Measurements from ENCODE around the gene DDIT3.

DDIT3 gene

GRCh38 chr12:57530396-57531142 lies 10.3 kb upstream of the DDIT3 start:
- DNase-seq = no peak
- TF ChIP-seq CTCF (IDR thresholded peaks at IDR 0.05; ENCODE audit: low read depth, low read length, missing control alignments) = no peak
- Histone ChIP-seq H3K27ac (no peak overlapping the region), H3K27me3 (replicated peaks) (no peaks in the 10 kb centered on the region), H3K36me3 (replicated peaks) (peaks cover 81% of the 10 kb centered on the region), H3K4me3 (ENCODE audit: low read depth, low read length) (no peak overlapping the region)
- in situ Hi-C loops (cut with HindIII; ENCODE audit: low pct_ligation_motif_present, low sequenced_read_pairs) = no loop called here

DNA sequence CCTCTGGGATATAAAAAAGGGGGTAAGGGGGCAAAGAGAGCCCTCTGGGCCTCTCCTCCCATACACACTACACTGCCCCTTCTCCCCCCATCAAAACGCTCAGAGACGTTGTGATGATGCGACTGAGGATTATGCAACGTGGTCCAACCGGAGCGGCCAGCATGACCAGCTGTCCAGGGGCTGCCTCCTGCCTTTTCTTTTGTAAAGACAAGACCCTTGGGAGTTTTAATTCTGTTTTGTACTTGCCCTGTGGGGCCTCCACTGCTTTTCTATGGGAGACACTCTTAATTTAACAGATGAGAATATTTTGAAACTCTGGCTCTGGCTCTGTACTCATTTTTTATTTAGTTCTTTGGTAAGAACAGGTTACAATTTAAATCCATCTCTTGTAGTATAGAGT lies 9.5 kb upstream of the DDIT3 start:
- H3K36me3 ChIP-seq (replicated peaks) = peaks cover 77% of the 10 kb centered on the region
- no peaks in the 10 kb centered on the region for H3K27me3 ChIP-seq (replicated peaks)
- H3K4me3 ChIP-seq (ENCODE audit: low read depth, low read length) = no peak overlapping the region
- no peak overlapping the region for H3K27ac ChIP-seq
- DNase-seq = no peak
- TF ChIP-seq CTCF (IDR thresholded peaks at IDR 0.05; ENCODE audit: low read depth, low read length, missing control alignments) = no peak
- in situ Hi-C loops (cut with HindIII; ENCODE audit: low pct_ligation_motif_present, low sequenced_read_pairs) = no loop called here

DNA sequence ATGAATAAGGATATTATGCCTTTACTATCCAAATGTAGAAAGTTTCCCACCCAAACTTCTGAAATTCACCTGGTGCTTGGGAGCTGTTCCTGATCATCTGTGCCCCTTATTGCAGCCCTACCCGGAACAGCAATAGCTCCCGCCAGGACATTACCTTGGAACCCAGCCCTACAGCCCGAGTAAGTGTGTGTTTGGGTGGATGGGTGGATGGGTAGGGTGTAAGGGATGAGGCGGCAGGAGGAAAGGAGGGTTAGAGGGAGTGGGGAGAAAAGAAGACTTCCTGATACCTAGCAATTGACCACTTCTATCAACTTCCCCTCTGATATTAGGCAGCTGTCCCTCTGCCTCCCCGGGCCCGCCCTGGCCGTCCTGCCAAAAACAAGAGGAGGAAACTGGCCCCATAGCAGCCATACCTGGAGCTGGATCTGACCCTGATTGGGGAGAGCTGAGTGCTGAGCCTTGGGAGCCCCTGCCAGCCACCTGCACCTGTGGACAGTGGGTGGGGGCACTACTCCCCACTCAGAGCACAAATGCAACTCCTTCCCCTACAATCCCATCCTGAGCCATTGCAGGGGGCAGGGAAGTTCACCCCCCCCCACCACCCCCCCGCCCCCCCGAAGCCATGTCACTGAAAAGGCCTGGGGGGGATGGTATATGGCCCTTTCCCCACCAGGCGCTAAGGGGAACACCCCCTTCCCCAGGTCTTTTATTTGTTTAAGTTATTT lies 8.7 kb upstream of the DDIT3 start:
- Histone ChIP-seq H3K27ac (no peak overlapping the region), H3K27me3 (replicated peaks) (no peaks in the 10 kb centered on the region), H3K4me3 (ENCODE audit: low read depth, low read length) (no peak overlapping the region), H3K36me3 (replicated peaks) (peaks cover 73% of the 10 kb centered on the region)
- no peak for TF ChIP-seq CTCF (IDR thresholded peaks at IDR 0.05; ENCODE audit: low read depth, low read length, missing control alignments)
- in situ Hi-C loops (cut with HindIII; ENCODE audit: low pct_ligation_motif_present, low sequenced_read_pairs) = no loop called here
- DNase-seq = no peak

DNA sequence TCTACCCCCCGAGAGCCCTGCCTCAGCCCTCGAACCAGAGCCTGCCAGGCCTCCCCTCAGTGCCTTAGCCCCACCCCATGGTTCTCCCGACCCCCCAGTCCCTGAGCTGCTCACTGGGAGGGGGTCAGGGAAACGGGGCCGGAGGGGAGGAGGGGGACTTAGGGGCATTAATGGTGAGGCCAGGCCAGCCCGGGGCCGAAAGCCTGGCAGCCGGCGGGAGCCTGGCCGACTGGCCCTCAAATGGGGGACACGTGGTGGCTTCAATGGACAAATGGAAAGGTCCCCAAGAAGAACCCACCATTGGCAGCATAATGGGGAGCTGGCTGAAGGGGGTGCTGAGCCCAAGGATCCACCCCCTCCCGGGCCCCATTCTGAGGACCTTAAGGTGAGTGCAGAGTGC lies 7.9 kb upstream of the DDIT3 start:
- TF ChIP-seq CTCF (IDR thresholded peaks at IDR 0.05; ENCODE audit: low read depth, low read length, missing control alignments) = no peak
- in situ Hi-C loops (cut with HindIII; ENCODE audit: low pct_ligation_motif_present, low sequenced_read_pairs) = no loop called here
- peaks cover 67% of the 10 kb centered on the region for H3K36me3 ChIP-seq (replicated peaks)
- H3K27me3 ChIP-seq (replicated peaks) = no peaks in the 10 kb centered on the region
- no peak overlapping the region for H3K4me3 ChIP-seq (ENCODE audit: low read depth, low read length)
- DNase-seq = no peak
- no peak overlapping the region for H3K27ac ChIP-seq

GRCh38 chr12:57527184-57527583 lies 6.9 kb upstream of the DDIT3 start:
- H3K27me3 ChIP-seq (replicated peaks) = no peaks in the 10 kb centered on the region
- no peak overlapping the region for H3K27ac ChIP-seq
- in situ Hi-C loops (cut with HindIII; ENCODE audit: low pct_ligation_motif_present, low sequenced_read_pairs) = no loop called here
- no peak overlapping the region for H3K4me3 ChIP-seq (ENCODE audit: low read depth, low read length)
- peaks cover 58% of the 10 kb centered on the region for H3K36me3 ChIP-seq (replicated peaks)
- no peak for TF ChIP-seq CTCF (IDR thresholded peaks at IDR 0.05; ENCODE audit: low read depth, low read length, missing control alignments)
- no peak for DNase-seq

All from brain microvascular endothelial cell (primary cell).